PC-3 (cell line): ENCODE data around the gene UROS. TPM values are rescaled to one million over a fixed set of nuclear protein-coding genes. Genes with fewer than 3 reads are reported as not detected.
A peak's percentile ranks its signal among the peaks of the same experiment; 100 is the strongest.

Experiments
- ATAC-seq: fragments of 200-7000 bp; cut with Tn5 transposase; 2 replicates; pipeline ENCODE4 v1.9.1; 2020; ENCODE audit warnings: mild to moderate bottlenecking, moderate library complexity
- Bru-seq: library from RNA; stranded (reverse); fragments of 400-500 nt; gene quantifications from one replicate; lab custom pipeline; 2021; lab: Mats Ljungman, UMichigan
- BruChase-seq, 2 experiments: library from RNA; stranded (reverse); fragments of 400-500 nt; gene quantifications; one replicate each; lab custom pipeline; 2021; lab: Mats Ljungman, UMichigan
- BruUV-seq: library from RNA; stranded (reverse); fragments of 400-500 nt; replicated peaks from 2 replicates; lab custom pipeline; 2021; lab: Mats Ljungman, UMichigan
- CTCF ChIA-PET: fragments of 300-600 bp; sonication (Branson Sonifier 250); formaldehyde crosslinking; loops from one replicate; lab custom pipeline; 2022; ENCODE audit warnings: antibody characterized with exemption; lab: Charles Lee
- POLR2A ChIA-PET: fragments of 300-600 bp; sonication (Branson Sonifier 250); formaldehyde crosslinking; loops from one replicate; lab custom pipeline; 2022; ENCODE audit warnings: antibody characterized with exemption; ENCODE audit not compliant: unreplicated experiment; lab: Charles Lee
- DNase-seq: peaks from one replicate; pipeline ENCODE4 v3.0.0-alpha.2; 2015
- H2AFZ ChIP-seq: fragments of 300-600 bp; sonication (generic); 2 replicates; pipeline ENCODE4 v1.6.0; 2016; ENCODE audit warnings: antibody characterized with exemption, low read length
- H3F3A ChIP-seq: fragments of 300-600 bp; sonication (generic); one replicate; pipeline ENCODE4 v1.6.0; 2017; ENCODE audit warnings: antibody characterized with exemption, low read length, control low read depth, mild to moderate bottlenecking; ENCODE audit not compliant: unreplicated experiment
- H3K27ac ChIP-seq: fragments of 300-600 bp; sonication (generic); 2 replicates; pipeline ENCODE4 v1.5.1; 2016; ENCODE audit warnings: mild to moderate bottlenecking, low read length
- H3K27me3 ChIP-seq: fragments of 300-600 bp; sonication (generic); 2 replicates; pipeline ENCODE4 v1.6.1; 2016; ENCODE audit warnings: low read length, mixed read lengths
- H3K36me3 ChIP-seq: fragments of 300-600 bp; sonication (generic); 2 replicates; pipeline ENCODE4 v1.6.1; 2016; ENCODE audit warnings: low read depth, mixed run types, low read length, mixed read lengths
- H3K4me1 ChIP-seq: fragments of 300-600 bp; sonication (generic); 2 replicates; pipeline ENCODE4 v1.5.1; 2016; ENCODE audit warnings: low read length; ENCODE audit not compliant: insufficient read depth
- H3K4me2 ChIP-seq: fragments of 300-600 bp; sonication (generic); 2 replicates; pipeline ENCODE4 v1.6.0; 2016; ENCODE audit warnings: low read length
- H3K4me3 ChIP-seq: fragments of 300-600 bp; sonication (generic); 2 replicates; pipeline ENCODE4 v1.5.1; 2016; ENCODE audit warnings: mild to moderate bottlenecking, low read length, mixed read lengths
- H3K79me2 ChIP-seq: fragments of 300-600 bp; sonication (generic); 2 replicates; pipeline ENCODE4 v1.6.1; 2017; ENCODE audit warnings: low read length, mixed read lengths
- H3K9ac ChIP-seq: fragments of 300-600 bp; sonication (generic); 2 replicates; pipeline ENCODE4 v1.6.0; 2016; ENCODE audit warnings: mild to moderate bottlenecking, low read length
- H3K9me2 ChIP-seq: fragments of 300-600 bp; sonication (generic); replicated peaks from 2 replicates; pipeline ENCODE4 v1.6.1; 2016; ENCODE audit warnings: mixed run types, low read length, mixed read lengths
- H3K9me3 ChIP-seq: fragments of 300-600 bp; sonication (generic); 2 replicates; pipeline ENCODE4 v1.6.1; 2016; ENCODE audit warnings: low read length, mixed read lengths
- H4K20me1 ChIP-seq: fragments of 300-600 bp; sonication (generic); 2 replicates; pipeline ENCODE4 v1.6.1; 2016; ENCODE audit warnings: low read length, mixed read lengths
- CTCF ChIP-seq: fragments of 300-600 bp; sonication (generic); conservative IDR thresholded peaks from 2 replicates; pipeline ENCODE4 v1.5.1; 2017; ENCODE audit warnings: antibody characterized with exemption, low read depth, mild to moderate bottlenecking, low read length
- EZH2 ChIP-seq: fragments of 300-600 bp; sonication (generic); IDR thresholded peaks from one replicate; pipeline ENCODE4 v1.6.1; 2017; ENCODE audit warnings: antibody characterized with exemption, mild to moderate bottlenecking, low read length; ENCODE audit not compliant: unreplicated experiment
- EZH2phosphoT487 ChIP-seq: fragments of 300-600 bp; sonication (generic); IDR thresholded peaks from 2 replicates; pipeline ENCODE4 v1.6.1; 2018; ENCODE audit warnings: mild to moderate bottlenecking, antibody characterized with exemption, low read length, borderline replicate concordance
- intact Hi-C: fragments of 100-400 bp; cut with micrococcal nuclease; formaldehyde crosslinking; loops from 2 replicates; pipeline ENCODE4 v1.9.0; 2023
- long read RNA-seq: library from polyadenylated mRNA; unstranded; transcript quantifications from one replicate; pipeline ENCODE4 v2.0.0, GENCODE V29; 2021; ENCODE audit not compliant: unreplicated experiment
- total RNA-seq: library from RNA; depleted of rRNA; stranded (reverse); fragments of >200 nt; gene quantifications from 2 replicates; pipeline ENCODE4 v1.2.3, GENCODE V29; 2014; rRNA removed

The UROS gene
- total RNA-seq (45.6 and 50.6 TPM in 2 replicates), Bru-seq, nascent RNA (percentile 69 among the genes with signal in this experiment), BruChase-seq, experiment 1, labeled RNA remaining after a 6-hour chase (percentile 64 among the genes with signal in this experiment), BruChase-seq, experiment 2, labeled RNA remaining after a 2-hour chase (percentile 69 among the genes with signal in this experiment)
- long read RNA-seq, transcript UROS-204 (10 exons, 1,342 nt) = major isoform, 23 of 72 reads
- long read RNA-seq, partial matches to known transcripts = 3 of 72 reads
- long read RNA-seq, other reads (novel, unspliced or antisense) = 41 of 72 reads

- POLR2A ChIA-PET = interaction anchor here (0.7 kb wide), 1 partner anchor 31 kb away, joined by 3 read pairs; no protein-coding TSS in a partner anchor
Measured at GRCh38 chr10:125822878-125823662, at the start of gene UROS, which contains the start of gene BCCIP. TSS of gene UROS (minus strand) at chr10:125823258. CDS start at chr10:125816499, 6,759 bp downstream. TSS of gene BCCIP (plus strand) at chr10:125823546. CDS start at chr10:125823558, 12 bp downstream.

GRCh38 chr10:125871338-125871737 lies 48.3 kb upstream of the UROS start:
- ChIA-PET CTCF (no interaction called here), POLR2A (no interaction called here)
- Histone ChIP-seq H3K9ac (no peak overlapping the region), H3F3A (no peaks in the 10 kb centered on the region), H3K27ac (no peak overlapping the region), H3K4me2 (no peak overlapping the region), H4K20me1 (no peaks in the 10 kb centered on the region), H3K4me1 (no peaks in the 10 kb centered on the region), H2AFZ (no peak overlapping the region), H3K4me3 (no peak overlapping the region), H3K36me3 (peaks cover 13% of the 10 kb centered on the region), H3K9me3 (no peaks in the 10 kb centered on the region; the same call in 1 of the 2 replicates), H3K79me2 (0 out of 2 replicates have a peak, but pooled peaks cover under 1% of the 10 kb centered on the region), H3K9me2 (no peaks in the 10 kb centered on the region), H3K27me3 (no peaks in the 10 kb centered on the region)
- intact Hi-C loops = no loop called here
- ATAC-seq = peak; percentile 49; the same call in 1 of the 2 replicates
- DNase-seq = no peak
- BruUV-seq = no TSS peak
- TF ChIP-seq EZH2phosphoT487 = no peak
- no peak for TF ChIP-seq CTCF
- TF ChIP-seq EZH2 = no peak

More at GRCh38 chr10:125822878-125823662, at the start of gene UROS, which contains the start of gene BCCIP:
- Histone ChIP-seq H4K20me1 (peaks cover 24% of the 10 kb centered on the region), H3K36me3 (peaks cover 28% of the 10 kb centered on the region; the same call in 1 of the 2 replicates), H3K79me2 (peaks cover 71% of the 10 kb centered on the region), H2AFZ (peak within 1 kb of the TSS; percentile 87), H3F3A (no peaks in the 10 kb centered on the region), H3K27ac (peak within 1 kb of the TSS; percentile 79), H3K4me1 (peaks cover 23% of the 10 kb centered on the region), H3K27me3 (no peaks in the 10 kb centered on the region), H3K9me3 (no peaks in the 10 kb centered on the region), H3K4me3 (peak within 1 kb of the TSS; percentile 100), H3K4me2 (peak within 1 kb of the TSS; percentile 95), H3K9me2 (no peaks in the 10 kb centered on the region), H3K9ac (peak within 1 kb of the TSS; percentile 100)
- peak; percentile 75 for DNase-seq
- intact Hi-C loops = loop anchor here (10.0 kb wide), 1 partner anchor 98 kb away; no protein-coding TSS in a partner anchor
- CTCF ChIA-PET = no interaction called here
- peak; percentile 65 for ATAC-seq
- TF ChIP-seq EZH2 = no peak
- TF ChIP-seq CTCF = no peak
- TF ChIP-seq EZH2phosphoT487 = no peak
- no TSS peak for BruUV-seq
